Activated CD8-positive, alpha-beta memory T cell treated with anti-CD3 and anti-CD28 coated beads for 36 hours (primary cell): ENCODE data around the gene ASB15. TPM values are rescaled to one million over a fixed set of nuclear protein-coding genes. Genes with fewer than 3 reads are reported as not detected.
"Not testable (repeated sequence)": the region's sequence is repeated elsewhere in the genome, so short reads cannot be mapped to it uniquely, and the experiment has no call there.

Source experiments
- CTCF ChIA-PET: fragments of 350-600 bp; sonication (Branson Sonifier 250); formaldehyde crosslinking; loops from one replicate; lab custom pipeline; 2021; ENCODE audit warnings: antibody characterized with exemption; lab: Charles Lee
- POLR2A ChIA-PET: fragments of 350-600 bp; sonication (Branson Sonifier 250); formaldehyde crosslinking; loops from one replicate; lab custom pipeline; 2021; ENCODE audit warnings: antibody characterized with exemption; lab: Charles Lee
- total RNA-seq, 2 experiments: library from RNA; stranded (reverse); gene quantifications; one replicate each; pipeline ENCODE4 v1.2.3, GENCODE V29; 2021

The ASB15 gene
- total RNA-seq, result not detected

- ChIA-PET CTCF (no interaction called here), POLR2A (no interaction called here)
These were observed at the start of gene ASB15 for GRCh38 chr7:123601530-123601929. Gene ASB15 (plus strand): TSS chr7:123601821. CDS start chr7:123614503, 12,682 bp downstream.

GRCh38 chr7:123552134-123552533 lies 49.5 kb upstream of the ASB15 start:
- POLR2A ChIA-PET, CTCF ChIA-PET: not testable (repeated sequence)

GRCh38 chr7:123552641-123553040 lies 49.0 kb upstream of the ASB15 start:
- POLR2A ChIA-PET, result no interaction called here
- CTCF ChIA-PET, result no interaction called here

GRCh38 chr7:123553159-123553558 lies 48.5 kb upstream of the ASB15 start:
- ChIA-PET CTCF (no interaction called here), POLR2A (no interaction called here)

- ChIA-PET POLR2A (no interaction called here), CTCF (no interaction called here)
These were observed 46.1 kb upstream of the ASB15 start for GRCh38 chr7:123555484-123555883.

- ChIA-PET POLR2A (interaction anchor here (0.6 to 1.2 kb wide), 3 partner anchors 10 to 192 kb away, joined by 3 to 4 read pairs (median 3); partner anchors contain the start of gene WASL), CTCF (interaction anchor here (1.0 to 1.4 kb wide), 2 partner anchors 22 to 63 kb away, joined by 5 read pairs; partner anchors contain the start of gene IQUB)
These were observed 44.6 kb upstream of the ASB15 start for GRCh38 chr7:123557016-123557397.

GRCh38 chr7:123557398-123558288 lies 44.0 kb upstream of the ASB15 start, which contains the start of gene NDUFA5:
Gene NDUFA5 (minus strand): TSS chr7:123557818. CDS start chr7:123557795, 23 bp downstream.
- CTCF ChIA-PET, result interaction anchor here (0.6 to 1.4 kb wide), 3 partner anchors 22 to 1275 kb away, joined by 4 to 5 read pairs (median 5); partner anchors contain the start of gene IQUB
- POLR2A ChIA-PET, result interaction anchor here (0.6 to 1.2 kb wide), 3 partner anchors 10 to 191 kb away, joined by 3 to 9 read pairs (median 4); partner anchors contain the start of gene WASL

GRCh38 chr7:123558289-123558874 lies 43.2 kb upstream of the ASB15 start:
- ChIA-PET POLR2A (interaction anchor here (0.6 kb wide), 1 partner anchor 18 kb away, joined by 9 read pairs; no protein-coding TSS in a partner anchor), CTCF (interaction anchor here (0.6 kb wide), 1 partner anchor 1274 kb away, joined by 4 read pairs; no protein-coding TSS in a partner anchor)

GRCh38 chr7:123562121-123562520 lies 39.5 kb upstream of the ASB15 start:
- ChIA-PET CTCF (no interaction called here), POLR2A (no interaction called here)

- ChIA-PET CTCF (interaction anchor here (1.5 kb wide), 1 partner anchor 9 kb away, joined by 4 read pairs; no protein-coding TSS in a partner anchor), POLR2A (no interaction called here)
These were observed 32.1 kb upstream of the ASB15 start for GRCh38 chr7:123569352-123570010.

- POLR2A ChIA-PET, result no interaction called here
- CTCF ChIA-PET, result interaction anchor here (1.5 kb wide), 1 partner anchor 10 kb away, joined by 4 read pairs; no protein-coding TSS in a partner anchor
These were observed 31.0 kb upstream of the ASB15 start for GRCh38 chr7:123570390-123571182.

GRCh38 chr7:123571187-123571586 lies 30.4 kb upstream of the ASB15 start:
- POLR2A ChIA-PET, result no interaction called here
- CTCF ChIA-PET, result no interaction called here

GRCh38 chr7:123571684-123572083 lies 29.9 kb upstream of the ASB15 start:
- ChIA-PET POLR2A (no interaction called here), CTCF (no interaction called here)

GRCh38 chr7:123573341-123573740 lies 28.3 kb upstream of the ASB15 start:
- ChIA-PET CTCF (interaction anchor here (0.6 kb wide), 1 partner anchor 14 kb away, joined by 4 read pairs; no protein-coding TSS in a partner anchor), POLR2A (no interaction called here)

- ChIA-PET CTCF (no interaction called here), POLR2A (no interaction called here)
These were observed 27.6 kb upstream of the ASB15 start for GRCh38 chr7:123573896-123574467.

GRCh38 chr7:123579416-123579815 lies 22.2 kb upstream of the ASB15 start:
- CTCF ChIA-PET, result no interaction called here
- POLR2A ChIA-PET, result no interaction called here

- CTCF ChIA-PET, result interaction anchor here (0.6 kb wide), 1 partner anchor 140 kb away, joined by 3 read pairs; no protein-coding TSS in a partner anchor
- POLR2A ChIA-PET, result no interaction called here
These were observed 21.0 kb upstream of the ASB15 start for GRCh38 chr7:123580406-123581161.

- ChIA-PET POLR2A (no interaction called here), CTCF (interaction anchor here (0.6 kb wide), 1 partner anchor 140 kb away, joined by 3 read pairs; no protein-coding TSS in a partner anchor)
These were observed 20.5 kb upstream of the ASB15 start for GRCh38 chr7:123581162-123581459.
